ENCODE results near the gene PELI3. TPM values are rescaled to one million over a fixed set of nuclear protein-coding genes. Genes with fewer than 3 reads are reported as not detected.

PELI3 gene
- polyA plus RNA-seq, 3 donors, result 11.3 to 13.2 (median 12.6) TPM

- H3K79me2 ChIP-seq (ENCODE audit: insufficient read depth, low read length), result no peaks in the 10 kb centered on the region
- H4K20me1 ChIP-seq (ENCODE audit: insufficient read depth, low read length), result no peaks in the 10 kb centered on the region
- peaks cover 0 to 7% of the 10 kb centered on the region in 2 donors for H3K27me3 ChIP-seq (ENCODE audit: control insufficient read depth in 2 of 2, insufficient read depth in 2 of 2, low read length in 2 of 2)
- H3K9me3 ChIP-seq (replicated peaks in 1 of 2; ENCODE audit: control insufficient read depth in 1 of 2, insufficient read depth in 1 of 2, low read length in 2 of 2), result no peaks in the 10 kb centered on the region
- no peak for DNase-seq
- no peak overlapping the region for H2AFZ ChIP-seq (ENCODE audit: insufficient read depth, low read depth, low read length, poor library complexity, severe bottlenecking)
- H3K4me3 Mint-ChIP-seq, result no peak overlapping the region
- H3K4me1 Mint-ChIP-seq, result peaks cover 41% of the 10 kb centered on the region
- peaks cover 0 to 3% of the 10 kb centered on the region in 2 donors for H3K36me3 Mint-ChIP-seq
- no peak for TF ChIP-seq CTCF (IDR thresholded peaks at IDR 0.05)
- H3K36me3 ChIP-seq (replicated peaks in 1 of 2; ENCODE audit: control insufficient read depth in 1 of 2, insufficient read depth in 2 of 2, low read length in 2 of 2), result no peaks in the 10 kb centered on the region
- intact Hi-C loops (cut with micrococcal nuclease), result no loop called here
- H3K27ac Mint-ChIP-seq, result peak overlapping the region in 1 of 7 donors; percentile 43
- H3K27me3 Mint-ChIP-seq (ENCODE audit: low read depth in 3 of 3), result peaks cover 11 to 18% (median 16%) of the 10 kb centered on the region in 3 donors
- H3K4me2 ChIP-seq (replicated peaks; ENCODE audit: extremely low read depth, low read length, poor library complexity, severe bottlenecking), result no peak overlapping the region
- no peak overlapping the region for H3K27ac ChIP-seq (ENCODE audit: low read depth in 1 of 2, low read length in 2 of 2)
- WGBS (ENCODE audit: insufficient coverage), result 73% methylated on average over 3 of the region's 3 CpGs
- H3K9ac ChIP-seq (ENCODE audit: insufficient read depth, low read length, poor library complexity, severe bottlenecking), result no peak overlapping the region
- peaks cover 0 to 5% (median 0%) of the 10 kb centered on the region in 7 donors for H3K9me3 Mint-ChIP-seq
- peaks cover 39 to 41% of the 10 kb centered on the region in 2 donors for H3K4me1 ChIP-seq (ENCODE audit: control insufficient read depth in 1 of 2, insufficient read depth in 2 of 2, low read length in 2 of 2)
- H3K4me3 ChIP-seq (replicated peaks in 1 of 3; ENCODE audit: low read depth in 2 of 3, low read length in 3 of 3), result no peak overlapping the region
Observed at GRCh38 chr11:66454828-66455227, 11.9 kb upstream of the PELI3 start.

- peaks cover 0 to 4% of the 10 kb centered on the region in 2 donors for H3K9me3 ChIP-seq (replicated peaks in 1 of 2; ENCODE audit: control insufficient read depth in 1 of 2, insufficient read depth in 1 of 2, low read length in 2 of 2)
- peaks cover 35 to 39% of the 10 kb centered on the region in 2 donors for H3K4me1 ChIP-seq (ENCODE audit: control insufficient read depth in 1 of 2, insufficient read depth in 2 of 2, low read length in 2 of 2)
- H3K27ac ChIP-seq (ENCODE audit: low read depth in 1 of 2, low read length in 2 of 2), result peak overlapping the region in 1 of 2 donors; percentile 9
- TF ChIP-seq CTCF (IDR thresholded peaks at IDR 0.05), result no peak
- Mint-ChIP-seq H3K27ac (peak overlapping the region in 2 of 7 donors; percentile 15 to 64), H3K9me3 (peaks cover 0 to 10% (median 1%) of the 10 kb centered on the region in 7 donors), H3K4me3 (peak overlapping the region in 1 of 2 donors; percentile 61), H3K27me3 (ENCODE audit: low read depth in 3 of 3) (peaks cover 6 to 20% (median 15%) of the 10 kb centered on the region in 3 donors), H3K36me3 (no peaks in the 10 kb centered on the region), H3K4me1 (peaks cover 40% of the 10 kb centered on the region)
- H3K36me3 ChIP-seq (replicated peaks in 1 of 2; ENCODE audit: control insufficient read depth in 1 of 2, insufficient read depth in 2 of 2, low read length in 2 of 2), result no peaks in the 10 kb centered on the region
- peak in 2 of 3 donors; percentile 38 to 46 for DNase-seq
- no peak overlapping the region for H2AFZ ChIP-seq (ENCODE audit: insufficient read depth, low read depth, low read length, poor library complexity, severe bottlenecking)
- intact Hi-C loops (cut with micrococcal nuclease), result no loop called here
- no peak overlapping the region for H3K9ac ChIP-seq (ENCODE audit: insufficient read depth, low read length, poor library complexity, severe bottlenecking)
- H3K79me2 ChIP-seq (ENCODE audit: insufficient read depth, low read length), result no peaks in the 10 kb centered on the region
- H3K4me2 ChIP-seq (replicated peaks; ENCODE audit: extremely low read depth, low read length, poor library complexity, severe bottlenecking), result peak overlapping the region; percentile 25
- WGBS (ENCODE audit: insufficient coverage), result 52% methylated on average over 2 of the region's 6 CpGs
- peaks cover 0 to 7% of the 10 kb centered on the region in 2 donors for H3K27me3 ChIP-seq (ENCODE audit: control insufficient read depth in 2 of 2, insufficient read depth in 2 of 2, low read length in 2 of 2)
- no peaks in the 10 kb centered on the region for H4K20me1 ChIP-seq (ENCODE audit: insufficient read depth, low read length)
- no peak overlapping the region for H3K4me3 ChIP-seq (replicated peaks in 1 of 3; ENCODE audit: low read depth in 2 of 3, low read length in 3 of 3)
Observed at GRCh38 chr11:66457826-66458225, 8.9 kb upstream of the PELI3 start.
